HEK293 (cell line): ENCODE results near the gene SLC25A42.

Source experiments
- CTCF ChIA-PET: fragments of 350-600 bp; formaldehyde crosslinking; extraction: SDS; loops from one replicate; lab custom pipeline; 2021; ENCODE audit warnings: antibody characterized with exemption; lab: Yijun Ruan, JAX
- POLR2A ChIA-PET: fragments of 300-600 bp; formaldehyde crosslinking; extraction: SDS; loops from one replicate; lab custom pipeline; 2020; ENCODE audit warnings: antibody characterized with exemption, inconsistent platforms; lab: Yijun Ruan, JAX
- H3K27ac ChIP-seq: fragments of 200-500 bp; sonication (Bioruptor generic); 2 replicates; pipeline ENCODE4 v1.5.1; 2014; ENCODE audit warnings: low read depth, low read length, control low read depth, inconsistent platforms; ENCODE audit errors: extremely low read depth
- H3K36me3 ChIP-seq, 2 experiments: fragments of 200-500 bp in 1 of 2; sonication (Bioruptor generic) in 1 of 2; 1 replicate in 1 of 2; 2 replicates in 1 of 2; pipeline ENCODE4 v1.5.1; 2014 to 2017; ENCODE audit warnings: inconsistent platforms in 2 of 2, low read length in 2 of 2; ENCODE audit not compliant: control insufficient read depth in 2 of 2, insufficient read depth in 1 of 2
- H3K4me1 ChIP-seq: fragments of 200-500 bp; sonication (Bioruptor generic); 2 replicates; pipeline ENCODE4 v1.5.1; 2014; ENCODE audit warnings: mild to moderate bottlenecking, low read length, inconsistent platforms; ENCODE audit not compliant: control insufficient read depth, insufficient read depth
- H3K4me3 ChIP-seq: 2 replicates; pipeline ENCODE4 v1.5.1; 2011; ENCODE audit warnings: low read depth, mild to moderate bottlenecking, control low read depth, low read length, moderate library complexity
- H3K9me3 ChIP-seq: fragments of 200-500 bp; sonication (Bioruptor generic); 2 replicates; pipeline ENCODE4 v1.5.1; 2014; ENCODE audit warnings: low read depth, low read length, inconsistent platforms; ENCODE audit not compliant: control insufficient read depth, insufficient read depth
- IKZF3 ChIP-seq: fragments of 450-650 bp; IDR thresholded peaks from 2 replicates; pipeline ENCODE4 v1.5.0; 2018; ENCODE audit warnings: missing biosample characterization, mild to moderate bottlenecking, missing genetic modification characterization, moderate library complexity
- PRDM1 ChIP-seq: fragments of 450-650 bp; formaldehyde crosslinking; IDR thresholded peaks from 2 replicates; pipeline ENCODE4; 2016; ENCODE audit warnings: missing biosample characterization, missing genetic modification characterization
- SCRT1 ChIP-seq: fragments of 450-650 bp; formaldehyde crosslinking; IDR thresholded peaks from 2 replicates; pipeline ENCODE4 v1.5.1; 2016; ENCODE audit warnings: missing biosample characterization, missing genetic modification characterization, borderline replicate concordance
- ZFHX2 ChIP-seq: fragments of 450-650 bp; formaldehyde crosslinking; conservative IDR thresholded peaks from 2 replicates; pipeline ENCODE4 v1.5.1; 2016; ENCODE audit warnings: missing biosample characterization, missing genetic modification characterization
- ZFP37 ChIP-seq: fragments of 450-650 bp; formaldehyde crosslinking; IDR thresholded peaks from 2 replicates; pipeline ENCODE4 v1.5.1; 2016; ENCODE audit warnings: missing biosample characterization, missing genetic modification characterization
- ZNF132 ChIP-seq: fragments of 450-650 bp; formaldehyde crosslinking; IDR thresholded peaks from 2 replicates; pipeline ENCODE4 v1.5.1; 2017; ENCODE audit warnings: missing biosample characterization, missing genetic modification characterization, borderline replicate concordance
- ZNF16 ChIP-seq: fragments of 450-650 bp; formaldehyde crosslinking; IDR thresholded peaks from 2 replicates; pipeline ENCODE4 v1.5.1; 2016; ENCODE audit warnings: low read depth, missing biosample characterization, missing genetic modification characterization
- ZNF221 ChIP-seq: fragments of 450-650 bp; formaldehyde crosslinking; IDR thresholded peaks from 2 replicates; pipeline ENCODE4 v1.5.1; 2017; ENCODE audit warnings: missing biosample characterization, missing genetic modification characterization, borderline replicate concordance
- ZNF423 ChIP-seq: fragments of 450-650 bp; formaldehyde crosslinking; IDR thresholded peaks from 2 replicates; pipeline ENCODE4 v1.5.1; 2016; ENCODE audit warnings: missing biosample characterization, missing genetic modification characterization
- ZNF426 ChIP-seq: fragments of 450-650 bp; formaldehyde crosslinking; IDR thresholded peaks from 2 replicates; pipeline ENCODE4 v1.5.1; 2017; ENCODE audit warnings: missing biosample characterization, missing genetic modification characterization, mild to moderate bottlenecking, inconsistent platforms, moderate library complexity
- ZNF473 ChIP-seq: fragments of 450-650 bp; formaldehyde crosslinking; IDR thresholded peaks from 2 replicates; pipeline ENCODE4 v1.5.1; 2017; ENCODE audit warnings: missing biosample characterization, missing genetic modification characterization
- ZNF514 ChIP-seq: fragments of 450-650 bp; formaldehyde crosslinking; IDR thresholded peaks from 2 replicates; pipeline ENCODE4 v1.5.1; 2016; ENCODE audit warnings: missing biosample characterization, missing genetic modification characterization
- ZNF776 ChIP-seq: fragments of 450-650 bp; formaldehyde crosslinking; IDR thresholded peaks from 2 replicates; pipeline ENCODE4 v1.5.0; 2017; ENCODE audit warnings: missing biosample characterization, missing genetic modification characterization, borderline replicate concordance
- ZSCAN5A ChIP-seq: fragments of 450-650 bp; formaldehyde crosslinking; IDR thresholded peaks from 2 replicates; pipeline ENCODE4 v1.5.1; 2016; ENCODE audit warnings: missing biosample characterization, missing genetic modification characterization
- TF ChIP-seq, protein P1 (sequence below): fragments of 450-650 bp; formaldehyde crosslinking; IDR thresholded peaks from 2 replicates; pipeline ENCODE4 v1.5.1; 2016; ENCODE audit warnings: missing biosample characterization, missing genetic modification characterization, borderline replicate concordance

The SLC25A42 gene

GRCh38 chr19:19083413-19084178, 19.8 kb downstream of the SLC25A42 start:
- POLR2A ChIA-PET: no interaction called here
- H3K36me3 ChIP-seq: no peaks in the 10 kb centered on the region
- H3K4me3 ChIP-seq: no peak overlapping the region
- CTCF ChIA-PET: interaction anchor here (0.6 kb wide), 1 partner anchor 847 kb away, joined by 3 read pairs; no protein-coding TSS in a partner anchor
- H3K27ac ChIP-seq: no peak overlapping the region
- TF ChIP-seq ZNF473 (tag by site-specific recombination) (no peak), SCRT1 (tag by site-specific recombination) (no peak), ZNF132 (no peak), ZNF776 (tag by site-specific recombination) (no peak), ZNF426 (tag by site-specific recombination) (no peak), ZNF423 (tag by site-specific recombination) (no peak), ZNF221 (tag by site-specific recombination) (no peak), PRDM1 (no peak), ZFP37 (tag by site-specific recombination) (no peak), ZNF16 (no peak), ZFHX2 (tag by site-specific recombination) (no peak), IKZF3 (tag by site-specific recombination) (no peak)
- H3K9me3 ChIP-seq: no peaks in the 10 kb centered on the region
- no peaks in the 10 kb centered on the region for H3K4me1 ChIP-seq

DNA sequence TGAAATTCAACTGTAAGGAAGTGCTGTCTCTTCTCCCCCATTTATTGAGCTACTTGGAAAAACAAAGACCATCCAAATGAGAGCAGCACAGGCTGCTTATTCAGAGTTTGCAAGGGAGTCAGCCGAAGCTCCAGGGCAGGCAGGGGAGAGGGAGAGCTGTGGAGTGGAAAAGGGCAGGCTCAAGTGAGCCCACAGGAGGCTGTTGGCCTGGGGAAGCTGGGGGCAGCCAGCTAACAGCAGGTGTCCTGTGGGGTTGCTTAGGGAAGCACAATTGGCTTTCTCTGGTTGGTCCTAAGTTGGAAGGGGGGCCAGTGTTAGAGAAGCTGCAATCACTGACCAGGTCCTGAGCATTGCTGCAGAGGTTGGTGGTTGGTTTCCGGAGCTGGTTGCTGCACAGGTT, 23.9 kb downstream of the SLC25A42 start:
- H3K27ac ChIP-seq: no peak overlapping the region
- POLR2A ChIA-PET: interaction anchor here (1.0 kb wide), 1 partner anchor 13 kb away, joined by 3 read pairs; no protein-coding TSS in a partner anchor
- H3K36me3 ChIP-seq: no peaks in the 10 kb centered on the region
- CTCF ChIA-PET: interaction anchor here (0.8 to 1.0 kb wide), 2 partner anchors 10 to 87 kb away, joined by 3 to 4 read pairs; no protein-coding TSS in a partner anchor
- no peak overlapping the region for H3K4me3 ChIP-seq
- H3K4me1 ChIP-seq: 0 out of 2 replicates have a peak, but pooled peaks cover 3% of the 10 kb centered on the region
- H3K9me3 ChIP-seq: no peaks in the 10 kb centered on the region
- no peak for TF ChIP-seq ZNF514 (tag by site-specific recombination)
- TF ChIP-seq, protein P1, sequence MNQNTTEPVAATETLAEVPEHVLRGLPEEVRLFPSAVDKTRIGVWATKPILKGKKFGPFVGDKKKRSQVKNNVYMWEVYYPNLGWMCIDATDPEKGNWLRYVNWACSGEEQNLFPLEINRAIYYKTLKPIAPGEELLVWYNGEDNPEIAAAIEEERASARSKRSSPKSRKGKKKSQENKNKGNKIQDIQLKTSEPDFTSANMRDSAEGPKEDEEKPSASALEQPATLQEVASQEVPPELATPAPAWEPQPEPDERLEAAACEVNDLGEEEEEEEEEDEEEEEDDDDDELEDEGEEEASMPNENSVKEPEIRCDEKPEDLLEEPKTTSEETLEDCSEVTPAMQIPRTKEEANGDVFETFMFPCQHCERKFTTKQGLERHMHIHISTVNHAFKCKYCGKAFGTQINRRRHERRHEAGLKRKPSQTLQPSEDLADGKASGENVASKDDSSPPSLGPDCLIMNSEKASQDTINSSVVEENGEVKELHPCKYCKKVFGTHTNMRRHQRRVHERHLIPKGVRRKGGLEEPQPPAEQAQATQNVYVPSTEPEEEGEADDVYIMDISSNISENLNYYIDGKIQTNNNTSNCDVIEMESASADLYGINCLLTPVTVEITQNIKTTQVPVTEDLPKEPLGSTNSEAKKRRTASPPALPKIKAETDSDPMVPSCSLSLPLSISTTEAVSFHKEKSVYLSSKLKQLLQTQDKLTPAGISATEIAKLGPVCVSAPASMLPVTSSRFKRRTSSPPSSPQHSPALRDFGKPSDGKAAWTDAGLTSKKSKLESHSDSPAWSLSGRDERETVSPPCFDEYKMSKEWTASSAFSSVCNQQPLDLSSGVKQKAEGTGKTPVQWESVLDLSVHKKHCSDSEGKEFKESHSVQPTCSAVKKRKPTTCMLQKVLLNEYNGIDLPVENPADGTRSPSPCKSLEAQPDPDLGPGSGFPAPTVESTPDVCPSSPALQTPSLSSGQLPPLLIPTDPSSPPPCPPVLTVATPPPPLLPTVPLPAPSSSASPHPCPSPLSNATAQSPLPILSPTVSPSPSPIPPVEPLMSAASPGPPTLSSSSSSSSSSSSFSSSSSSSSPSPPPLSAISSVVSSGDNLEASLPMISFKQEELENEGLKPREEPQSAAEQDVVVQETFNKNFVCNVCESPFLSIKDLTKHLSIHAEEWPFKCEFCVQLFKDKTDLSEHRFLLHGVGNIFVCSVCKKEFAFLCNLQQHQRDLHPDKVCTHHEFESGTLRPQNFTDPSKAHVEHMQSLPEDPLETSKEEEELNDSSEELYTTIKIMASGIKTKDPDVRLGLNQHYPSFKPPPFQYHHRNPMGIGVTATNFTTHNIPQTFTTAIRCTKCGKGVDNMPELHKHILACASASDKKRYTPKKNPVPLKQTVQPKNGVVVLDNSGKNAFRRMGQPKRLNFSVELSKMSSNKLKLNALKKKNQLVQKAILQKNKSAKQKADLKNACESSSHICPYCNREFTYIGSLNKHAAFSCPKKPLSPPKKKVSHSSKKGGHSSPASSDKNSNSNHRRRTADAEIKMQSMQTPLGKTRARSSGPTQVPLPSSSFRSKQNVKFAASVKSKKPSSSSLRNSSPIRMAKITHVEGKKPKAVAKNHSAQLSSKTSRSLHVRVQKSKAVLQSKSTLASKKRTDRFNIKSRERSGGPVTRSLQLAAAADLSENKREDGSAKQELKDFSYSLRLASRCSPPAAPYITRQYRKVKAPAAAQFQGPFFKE (tag by site-specific recombination): no peak
- TF ChIP-seq ZNF132: no peak
- TF ChIP-seq ZSCAN5A (tag by site-specific recombination): no peak
